GM21423 (cell line): ENCODE data around the gene SFMBT2.

Experiments
- ATAC-seq: cut with Tn5 transposase; IDR thresholded peaks from one replicate; pipeline ENCODE4 v1.9.1; 2021; ENCODE audit warnings: mild to moderate bottlenecking, moderate library complexity; ENCODE audit not compliant: unreplicated experiment

SFMBT2 gene

GRCh38 chr10:7161484-7162250, 249.2 kb downstream of the SFMBT2 start:
- ATAC-seq, result no peak

GRCh38 chr10:7159928-7160327, 250.9 kb downstream of the SFMBT2 start:
- ATAC-seq, result no peak

- no peak for ATAC-seq
These were observed 251.3 kb downstream of the SFMBT2 start for GRCh38 chr10:7159517-7159916.

- no peak for ATAC-seq
These were observed 253.7 kb downstream of the SFMBT2 start for GRCh38 chr10:7157091-7157490.

GRCh38 chr10:7153750-7154149, 257.1 kb downstream of the SFMBT2 start:
- no peak for ATAC-seq

- ATAC-seq, result no peak
These were observed 257.9 kb downstream of the SFMBT2 start for GRCh38 chr10:7152982-7153381.

- no peak for ATAC-seq
These were observed 258.5 kb downstream of the SFMBT2 start for GRCh38 chr10:7152341-7152740.

GRCh38 chr10:7151538-7151937, 259.3 kb downstream of the SFMBT2 start:
- no peak for ATAC-seq

GRCh38 chr10:7150349-7150748, 260.5 kb downstream of the SFMBT2 start:
- ATAC-seq, result no peak

GRCh38 chr10:7146189-7146588, 264.6 kb downstream of the SFMBT2 start:
- no peak for ATAC-seq

- no peak for ATAC-seq
These were observed 274.8 kb downstream of the SFMBT2 start for GRCh38 chr10:7136016-7136415.

GRCh38 chr10:7135188-7135587, 275.6 kb downstream of the SFMBT2 start:
- no peak for ATAC-seq

GRCh38 chr10:7134448-7134847, 276.4 kb downstream of the SFMBT2 start:
- no peak for ATAC-seq

GRCh38 chr10:7133958-7134357, 276.9 kb downstream of the SFMBT2 start:
- ATAC-seq, result no peak

GRCh38 chr10:7133278-7133677, 277.6 kb downstream of the SFMBT2 start:
- no peak for ATAC-seq

- ATAC-seq, result no peak
These were observed 280.5 kb downstream of the SFMBT2 start for GRCh38 chr10:7130191-7130911.

- no peak for ATAC-seq
These were observed 287.1 kb downstream of the SFMBT2 start for GRCh38 chr10:7123774-7124173.

GRCh38 chr10:7122561-7122960, 288.3 kb downstream of the SFMBT2 start:
- ATAC-seq, result no peak

- no peak for ATAC-seq
These were observed 289.6 kb downstream of the SFMBT2 start for GRCh38 chr10:7121154-7121797.

- ATAC-seq, result no peak
These were observed 291.4 kb downstream of the SFMBT2 start for GRCh38 chr10:7119325-7120015.
